HCT116 (cell line): ENCODE data around the gene ULBP1.

Source experiments
- CTCF ChIP-seq, 3 experiments: fragments of 200-600 bp in 1 of 3; sonication (generic) in 1 of 3; IDR thresholded peaks in 2 of 3; conservative IDR thresholded peaks in 1 of 3; 2 replicates each; pipeline ENCODE4 v1.5.1; 2012 to 2017; ENCODE audit warnings: low read depth in 2 of 3, low read length in 2 of 3, antibody characterized with exemption in 1 of 3, borderline replicate concordance in 1 of 3, control low read depth in 1 of 3, mild to moderate bottlenecking in 1 of 3, mixed read lengths in 1 of 3, mixed run types in 1 of 3, moderate library complexity in 1 of 3; ENCODE audit not compliant: insufficient read depth in 1 of 3
- POLR2A ChIP-seq: IDR thresholded peaks from 2 replicates; pipeline ENCODE4 v1.7.0; 2011; ENCODE audit warnings: borderline replicate concordance; ENCODE audit not compliant: insufficient read depth, insufficient read length; ENCODE audit errors: extremely low read depth

GRCh38 chr6:149923327-149923986 is 40.3 kb upstream of the ULBP1 start:
- TF ChIP-seq CTCF (IDR thresholded peaks at IDR 0.05 in 2 of 3, conservative IDR thresholded peaks at IDR 0.05 in 1 of 3; ENCODE audit: borderline replicate concordance in 1 of 3, insufficient read depth in 1 of 3, low read depth in 2 of 3, low read length in 2 of 3) (no peak), POLR2A (no peak)
